Caco-2 (cell line): Measurements from ENCODE around the gene PITPNM2. TPM values are rescaled to one million over a fixed set of nuclear protein-coding genes. Genes with fewer than 3 reads are reported as not detected.
"Not testable (repeated sequence)": the region's sequence is repeated elsewhere in the genome, so short reads cannot be mapped to it uniquely, and the experiment has no call there.

Experiments
- BruUV-seq: library from RNA; stranded (reverse); fragments of 400-500 nt; replicated peaks from 2 replicates; lab custom pipeline; 2021; lab: Mats Ljungman, UMichigan
- CTCF ChIA-PET: fragments of 300-600 bp; sonication (Branson Sonifier 250); formaldehyde crosslinking; loops from one replicate; lab custom pipeline; 2022; ENCODE audit warnings: antibody characterized with exemption; lab: Charles Lee
- POLR2A ChIA-PET: fragments of 300-600 bp; sonication (Branson Sonifier 250); formaldehyde crosslinking; loops from one replicate; lab custom pipeline; 2022; ENCODE audit warnings: antibody characterized with exemption; lab: Charles Lee
- DNase-seq, 2 experiments: peaks; one replicate each; pipeline versions ENCODE4 v3.0.0 to v3.0.0-alpha.2; 2020 to 2022
- H3K27me3 ChIP-seq: replicated peaks from 2 replicates; pipeline ENCODE4 v1.6.0; 2011; ENCODE audit warnings: low read length; ENCODE audit not compliant: control insufficient read depth, insufficient read depth
- H3K36me3 ChIP-seq: 2 replicates; pipeline ENCODE4 v1.5.1; 2011; ENCODE audit warnings: low read length; ENCODE audit not compliant: control insufficient read depth, insufficient read depth
- H3K4me1 ChIP-seq: fragments of 250-450 bp; sonication (Bioruptor Pico); 2 replicates; pipeline ENCODE4 v1.5.1; 2020; ENCODE audit warnings: mild to moderate bottlenecking
- H3K4me3 ChIP-seq: 2 replicates; pipeline ENCODE4 v1.5.1; 2011; ENCODE audit warnings: low read depth, mild to moderate bottlenecking, control low read depth, low read length
- H3K9me3 ChIP-seq: fragments of 250-450 bp; sonication (Bioruptor Pico); 2 replicates; pipeline ENCODE4 v1.5.1; 2020; ENCODE audit warnings: mild to moderate bottlenecking, moderate library complexity
- H3K27ac Mint-ChIP-seq: one replicate; pipeline ENCODE4 v1.8.0; 2022; ENCODE audit warnings: mixed read lengths; ENCODE audit not compliant: unreplicated experiment
- H3K27me3 Mint-ChIP-seq: one replicate; pipeline ENCODE4 v1.8.0; 2022; ENCODE audit warnings: mixed read lengths; ENCODE audit not compliant: insufficient read depth, unreplicated experiment
- H3K36me3 Mint-ChIP-seq: one replicate; pipeline ENCODE4 v1.8.0; 2022; ENCODE audit warnings: mild to moderate bottlenecking, mixed read lengths; ENCODE audit not compliant: insufficient read depth, unreplicated experiment
- H3K4me1 Mint-ChIP-seq: one replicate; pipeline ENCODE4 v1.8.0; 2022; ENCODE audit warnings: low read depth, mixed read lengths; ENCODE audit not compliant: unreplicated experiment
- H3K4me3 Mint-ChIP-seq: one replicate; pipeline ENCODE4 v1.8.0; 2022; ENCODE audit warnings: mild to moderate bottlenecking, moderate library complexity, mixed read lengths; ENCODE audit not compliant: unreplicated experiment
- H3K9me3 Mint-ChIP-seq: one replicate; pipeline ENCODE4 v1.8.0; 2022; ENCODE audit warnings: mixed read lengths; ENCODE audit not compliant: unreplicated experiment
- CTCF ChIP-seq, 2 experiments: fragments of 200-600 bp in 1 of 2; IDR thresholded peaks; 1 replicate in 1 of 2; 2 replicates in 1 of 2; pipeline versions ENCODE4 v1.5.1 to v1.8.0; 2011 to 2022; ENCODE audit warnings: antibody characterized with exemption in 1 of 2, control low read depth in 1 of 2, inconsistent platforms in 1 of 2, low read depth in 1 of 2, low read length in 1 of 2, mild to moderate bottlenecking in 1 of 2, moderate library complexity in 1 of 2; ENCODE audit not compliant: insufficient read depth in 1 of 2, severe bottlenecking in 1 of 2, unreplicated experiment in 1 of 2
- intact Hi-C: fragments of 100-400 bp; cut with micrococcal nuclease; formaldehyde crosslinking; loops from one replicate; pipeline ENCODE4 v1.10.0; 2022; ENCODE audit not compliant: unreplicated experiment
- total RNA-seq: library from RNA; stranded (reverse); gene quantifications from 2 replicates; pipeline ENCODE4 v1.2.3, GENCODE V29; 2022

PITPNM2 gene
- total RNA-seq, 1 experiment from 2014 or later: 10.6 TPM

- TF ChIP-seq CTCF (IDR thresholded peaks at IDR 0.05; ENCODE audit: insufficient read depth in 1 of 2, low read depth in 1 of 2, low read length in 1 of 2, severe bottlenecking in 1 of 2, unreplicated experiment in 1 of 2): no peak
- Mint-ChIP-seq H3K4me1 (no peaks in the 10 kb centered on the region), H3K27me3 (no peaks in the 10 kb centered on the region), H3K9me3 (no peaks in the 10 kb centered on the region), H3K27ac (no peak overlapping the region), H3K4me3 (no peak overlapping the region), H3K36me3 (no peaks in the 10 kb centered on the region)
- no peak for DNase-seq
- no peaks in the 10 kb centered on the region for H3K36me3 ChIP-seq
- no peaks in the 10 kb centered on the region for H3K4me1 ChIP-seq
- CTCF ChIA-PET: no interaction called here
- H3K4me3 ChIP-seq: no peak overlapping the region
- intact Hi-C loops: no loop called here
- H3K27me3 ChIP-seq: no peaks in the 10 kb centered on the region
- H3K9me3 ChIP-seq: no peaks in the 10 kb centered on the region
- BruUV-seq: no TSS peak
- POLR2A ChIA-PET: no interaction called here
Observed at GRCh38 chr12:123105211-123105826, 45.6 kb downstream of the PITPNM2 start.

DNA sequence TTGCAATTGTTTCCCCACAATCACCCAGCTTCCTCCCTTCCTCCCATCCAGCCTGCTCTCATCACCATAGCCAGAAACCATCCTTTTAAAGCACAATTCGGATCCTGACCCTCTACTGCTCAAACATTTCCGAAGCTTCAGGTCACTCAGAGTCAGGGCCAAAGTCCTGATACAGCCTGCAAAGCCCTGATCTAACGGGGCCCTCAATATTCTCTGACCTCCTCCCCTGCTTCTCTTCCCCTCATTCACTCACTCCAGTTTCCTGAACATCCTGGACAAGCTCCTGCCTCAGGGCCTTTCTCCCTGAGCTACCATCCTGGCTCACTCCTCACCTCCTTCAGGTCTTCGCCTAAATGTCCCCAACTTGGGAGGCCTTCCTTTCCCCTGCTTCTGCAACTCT is 46.1 kb downstream of the PITPNM2 start:
- Histone ChIP-seq H3K36me3 (no peaks in the 10 kb centered on the region), H3K9me3 (no peaks in the 10 kb centered on the region), H3K4me3 (no peak overlapping the region), H3K4me1 (no peaks in the 10 kb centered on the region), H3K27me3 (no peaks in the 10 kb centered on the region)
- intact Hi-C loops: no loop called here
- no peak overlapping the region for H3K4me3 Mint-ChIP-seq
- no peak overlapping the region for H3K27ac Mint-ChIP-seq
- H3K36me3 Mint-ChIP-seq: no peaks in the 10 kb centered on the region
- DNase-seq: no peak
- H3K9me3 Mint-ChIP-seq: no peaks in the 10 kb centered on the region
- ChIA-PET POLR2A (no interaction called here), CTCF (no interaction called here)
- BruUV-seq: no TSS peak
- no peaks in the 10 kb centered on the region for H3K4me1 Mint-ChIP-seq
- TF ChIP-seq CTCF (IDR thresholded peaks at IDR 0.05; ENCODE audit: insufficient read depth in 1 of 2, low read depth in 1 of 2, low read length in 1 of 2, severe bottlenecking in 1 of 2, unreplicated experiment in 1 of 2): no peak
- H3K27me3 Mint-ChIP-seq: no peaks in the 10 kb centered on the region

GRCh38 chr12:123104094-123104493 is 46.8 kb downstream of the PITPNM2 start:
- DNase-seq, intact Hi-C loops, H3K27me3 ChIP-seq, BruUV-seq, H3K9me3 Mint-ChIP-seq, H3K9me3 ChIP-seq, POLR2A ChIA-PET, H3K36me3 ChIP-seq, H3K36me3 Mint-ChIP-seq, H3K4me3 ChIP-seq, H3K4me1 Mint-ChIP-seq, H3K27ac Mint-ChIP-seq, H3K4me1 ChIP-seq, CTCF ChIA-PET, H3K4me3 Mint-ChIP-seq, H3K27me3 Mint-ChIP-seq: not testable (repeated sequence)
